AG09309 (cell line): ENCODE measurements around the gene ANKRD65.

Experiments
- DNase-seq: peaks from one replicate; pipeline ENCODE4 v3.0.0-alpha.2; 2010; ENCODE audit warnings: low read depth
- H3K4me3 ChIP-seq: 2 replicates; pipeline ENCODE4 v1.5.1; 2011; ENCODE audit warnings: mild to moderate bottlenecking, low read depth, low read length, moderate library complexity; ENCODE audit not compliant: control insufficient read depth
- TF ChIP-seq, protein P1 (sequence below): IDR thresholded peaks from 2 replicates; pipeline ENCODE4 v1.5.1; 2011; ENCODE audit warnings: mild to moderate bottlenecking, low read depth, low read length, inconsistent platforms; ENCODE audit not compliant: insufficient read depth, control insufficient read depth; ENCODE audit errors: missing control alignments

Gene ANKRD65

DNA sequence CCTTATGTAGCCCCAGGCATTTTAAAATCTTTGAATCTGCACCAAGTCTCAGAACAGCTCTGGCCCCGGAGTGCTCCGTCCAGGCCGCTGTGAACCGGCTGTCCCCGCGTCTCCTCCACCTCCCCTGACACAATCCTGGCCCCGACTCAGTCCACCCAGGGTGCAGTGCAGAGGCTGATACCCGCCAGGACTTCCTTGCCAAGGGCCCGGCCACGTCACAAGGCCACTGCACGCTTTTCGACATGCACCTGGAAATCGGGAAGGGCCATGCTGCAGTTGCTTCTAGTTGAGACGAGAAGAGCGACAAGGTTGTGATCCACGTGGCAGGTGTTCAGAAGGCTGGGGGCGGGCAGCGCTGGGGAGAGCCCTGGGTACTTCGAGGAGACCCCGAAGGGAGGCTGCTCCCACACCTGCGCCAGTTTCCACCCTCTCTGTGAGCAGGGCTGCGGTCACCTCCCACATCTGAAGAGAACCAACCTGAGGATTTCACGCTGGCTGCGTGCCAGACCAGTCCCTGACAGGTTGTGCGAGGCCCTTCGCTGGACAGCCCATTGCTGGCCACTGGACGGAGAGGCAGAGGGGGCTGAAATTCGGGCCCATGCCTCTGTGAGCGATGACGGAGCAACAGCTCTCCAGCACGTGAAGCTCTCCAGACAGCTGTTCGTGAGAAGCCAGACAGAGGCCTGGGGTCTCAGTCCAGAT is 21.1 kb upstream of the ANKRD65 start:
- DNase-seq: no peak
- no peak overlapping the region for H3K4me3 ChIP-seq
- TF ChIP-seq, protein P1, sequence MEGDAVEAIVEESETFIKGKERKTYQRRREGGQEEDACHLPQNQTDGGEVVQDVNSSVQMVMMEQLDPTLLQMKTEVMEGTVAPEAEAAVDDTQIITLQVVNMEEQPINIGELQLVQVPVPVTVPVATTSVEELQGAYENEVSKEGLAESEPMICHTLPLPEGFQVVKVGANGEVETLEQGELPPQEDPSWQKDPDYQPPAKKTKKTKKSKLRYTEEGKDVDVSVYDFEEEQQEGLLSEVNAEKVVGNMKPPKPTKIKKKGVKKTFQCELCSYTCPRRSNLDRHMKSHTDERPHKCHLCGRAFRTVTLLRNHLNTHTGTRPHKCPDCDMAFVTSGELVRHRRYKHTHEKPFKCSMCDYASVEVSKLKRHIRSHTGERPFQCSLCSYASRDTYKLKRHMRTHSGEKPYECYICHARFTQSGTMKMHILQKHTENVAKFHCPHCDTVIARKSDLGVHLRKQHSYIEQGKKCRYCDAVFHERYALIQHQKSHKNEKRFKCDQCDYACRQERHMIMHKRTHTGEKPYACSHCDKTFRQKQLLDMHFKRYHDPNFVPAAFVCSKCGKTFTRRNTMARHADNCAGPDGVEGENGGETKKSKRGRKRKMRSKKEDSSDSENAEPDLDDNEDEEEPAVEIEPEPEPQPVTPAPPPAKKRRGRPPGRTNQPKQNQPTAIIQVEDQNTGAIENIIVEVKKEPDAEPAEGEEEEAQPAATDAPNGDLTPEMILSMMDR: no peak

DNA sequence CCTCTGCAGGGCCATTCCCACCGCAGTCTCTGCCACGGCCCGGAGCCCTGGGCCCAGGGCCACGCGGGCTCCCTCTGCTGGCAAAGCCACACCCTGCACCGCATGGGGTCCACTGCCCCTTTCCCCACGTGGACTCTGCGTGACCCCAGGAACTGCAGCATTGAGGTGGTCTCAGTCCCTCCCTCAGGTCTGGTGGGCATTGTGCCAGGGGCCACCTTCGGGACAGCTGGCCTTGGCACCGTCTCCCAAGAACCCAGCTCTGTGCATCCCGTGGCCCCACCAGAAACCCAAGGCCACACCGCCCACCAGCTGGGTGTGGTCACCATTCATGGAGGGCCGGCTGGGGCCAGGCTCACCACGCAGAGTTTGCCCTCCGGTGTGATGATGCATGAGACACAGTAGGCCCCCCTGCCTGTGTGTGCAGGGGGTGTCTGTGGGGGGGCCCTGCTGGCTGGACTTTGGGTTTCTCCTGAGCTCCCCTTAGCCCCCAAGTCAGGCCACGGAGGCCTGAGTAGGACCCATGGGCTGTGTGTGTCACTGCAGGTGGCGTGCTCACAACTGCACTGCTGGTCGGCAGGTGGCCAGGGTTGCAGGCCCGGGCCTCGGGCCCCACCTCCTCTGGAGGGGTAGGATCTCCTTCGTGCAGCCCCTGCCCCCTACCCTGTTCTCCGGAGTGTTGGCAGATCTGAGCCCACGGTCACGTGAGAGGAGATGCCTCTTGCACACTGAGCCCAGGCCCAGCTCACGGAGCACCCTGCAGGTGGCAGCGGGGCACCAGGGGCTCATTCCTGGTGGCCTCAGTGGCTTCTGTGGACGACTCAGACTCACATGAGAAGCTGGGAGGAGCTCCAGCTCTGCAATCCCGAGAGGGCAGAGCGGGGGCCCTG is 20.2 kb upstream of the ANKRD65 start:
- DNase-seq: no peak
- TF ChIP-seq, protein P1: peak; percentile 86
- H3K4me3 ChIP-seq: no peak overlapping the region

DNA sequence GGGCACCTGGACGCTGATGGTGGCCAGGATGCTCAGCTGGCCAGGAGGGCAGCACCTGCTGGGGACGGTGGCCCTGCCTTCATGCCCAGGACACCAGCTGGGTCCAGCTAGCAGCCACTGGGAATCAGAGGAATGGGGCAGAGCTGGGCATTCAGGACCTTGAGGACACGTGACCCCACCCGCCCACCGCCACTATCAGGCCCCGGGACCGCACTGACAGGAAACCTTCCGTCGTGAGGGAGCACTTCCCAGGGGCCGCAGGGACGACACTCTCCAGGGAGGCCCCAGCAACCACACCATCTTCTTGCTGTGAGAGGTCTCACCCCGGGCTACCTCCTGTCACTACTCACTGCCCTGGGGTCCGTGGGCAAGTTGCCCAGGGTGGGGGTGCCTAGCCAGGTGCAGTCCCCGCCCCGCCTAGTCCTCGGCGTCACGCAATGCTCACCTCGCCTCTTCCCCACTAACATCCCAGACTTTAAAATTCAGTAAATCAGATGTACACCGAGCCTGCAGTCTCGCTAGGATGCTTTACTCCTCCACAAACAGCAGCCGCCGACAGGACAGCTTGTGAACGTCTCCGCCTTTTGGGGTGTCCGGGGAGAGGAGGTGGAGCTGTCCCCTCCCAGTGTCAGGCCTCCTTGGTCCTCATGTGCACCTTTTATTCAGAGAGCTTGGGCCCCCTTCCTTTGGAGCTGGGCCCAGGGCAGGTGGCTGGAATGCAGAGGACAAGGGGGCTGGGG is 19.4 kb upstream of the ANKRD65 start:
- no peak for DNase-seq
- no peak overlapping the region for H3K4me3 ChIP-seq
- TF ChIP-seq, protein P1: no peak

DNA sequence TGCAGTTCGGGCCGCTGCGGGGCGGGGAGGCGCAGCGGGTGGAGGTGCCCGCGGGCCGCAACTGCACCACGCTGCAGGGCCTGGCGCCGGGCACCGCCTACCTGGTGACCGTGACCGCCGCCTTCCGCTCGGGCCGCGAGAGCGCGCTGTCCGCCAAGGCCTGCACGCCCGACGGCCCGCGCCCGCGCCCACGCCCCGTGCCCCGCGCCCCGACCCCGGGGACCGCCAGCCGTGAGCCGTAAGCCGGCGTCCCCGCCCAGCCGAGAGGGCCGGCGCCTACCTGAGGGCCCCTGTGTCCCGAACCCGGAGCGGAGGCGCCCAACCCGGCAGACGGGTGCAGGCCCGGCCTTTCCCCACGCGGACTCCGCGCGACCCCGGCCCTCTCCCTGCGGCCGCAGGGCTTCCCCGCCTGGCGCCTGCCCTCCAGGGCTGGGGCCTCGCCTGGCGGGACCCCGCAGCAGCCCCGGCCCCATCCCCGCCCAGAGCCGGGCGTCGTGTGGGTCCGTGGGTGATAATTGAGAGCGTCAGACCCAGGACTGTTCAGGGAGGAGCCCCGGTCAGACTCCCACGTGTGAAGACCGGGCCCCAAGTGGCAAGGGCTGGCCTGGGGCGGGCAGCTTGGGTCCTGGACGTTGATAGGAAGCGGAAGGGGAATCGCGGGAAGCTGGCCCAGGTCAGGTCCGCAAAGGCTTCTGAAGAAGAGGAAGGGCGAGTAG is 18.6 kb upstream of the ANKRD65 start:
- DNase-seq: no peak
- TF ChIP-seq, protein P1: no peak
- H3K4me3 ChIP-seq: no peak overlapping the region

DNA sequence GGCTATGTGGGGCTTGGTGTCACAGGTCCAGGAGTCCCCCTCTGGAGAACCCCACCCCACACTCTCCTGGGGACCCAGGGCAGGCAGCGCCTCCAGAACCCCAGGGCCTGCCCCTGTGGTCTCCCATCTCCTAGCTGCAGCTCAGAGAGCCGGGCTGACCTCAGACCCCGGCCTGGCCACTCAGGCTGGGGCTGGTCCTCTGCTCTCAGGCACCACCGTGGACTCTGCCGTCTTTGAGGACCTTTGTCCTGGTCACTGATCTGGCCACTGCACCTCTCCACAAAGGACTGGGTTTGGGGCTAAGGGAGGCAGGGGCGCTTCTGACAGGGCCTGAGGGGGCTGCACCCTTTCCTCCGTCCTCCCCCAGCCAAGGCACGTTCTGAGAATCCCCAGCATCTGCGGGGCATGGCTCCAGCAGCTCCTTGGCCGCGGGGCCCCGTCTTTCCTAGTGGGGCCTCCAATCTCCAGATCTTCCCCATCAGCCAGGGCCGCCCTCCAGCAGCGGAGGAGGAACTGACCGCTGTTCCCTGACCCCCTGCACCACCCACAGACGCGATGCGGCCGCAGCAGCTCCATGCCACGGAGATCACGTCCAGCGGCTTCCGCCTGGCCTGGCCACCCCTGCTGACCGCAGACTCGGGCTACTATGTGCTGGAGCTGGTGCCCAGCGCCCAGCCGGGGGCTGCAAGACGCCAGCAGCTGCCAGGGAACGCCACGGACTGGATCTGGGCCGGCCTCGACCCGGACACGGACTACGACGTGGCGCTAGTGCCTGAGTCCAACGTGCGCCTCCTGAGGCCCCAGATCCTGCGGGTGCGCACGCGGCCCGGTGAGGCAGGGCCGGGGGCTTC is 17.7 kb upstream of the ANKRD65 start:
- no peak overlapping the region for H3K4me3 ChIP-seq
- no peak for DNase-seq
- TF ChIP-seq, protein P1: no peak
